Endodermal cell (in vitro differentiated cells): ENCODE data around the gene TLE4. TPM values are rescaled to one million over a fixed set of nuclear protein-coding genes. Genes with fewer than 3 reads are reported as not detected.

Experiments used
- DNase-seq: peaks from one replicate; pipeline ENCODE4 v3.0.0-alpha.2; 2017
- H3K27ac ChIP-seq: 2 replicates; pipeline ENCODE4 v1.5.1; 2013; ENCODE audit warnings: mild to moderate bottlenecking, low read depth, low read length, moderate library complexity
- H3K27me3 ChIP-seq: 2 replicates; pipeline ENCODE4 v1.6.1; 2013; ENCODE audit warnings: mild to moderate bottlenecking, low read length, moderate library complexity; ENCODE audit not compliant: insufficient read depth, control insufficient read depth, poor library complexity, severe bottlenecking
- H3K36me3 ChIP-seq: 2 replicates; pipeline ENCODE4 v1.7.0; 2013; ENCODE audit warnings: mild to moderate bottlenecking, low read length, moderate library complexity; ENCODE audit not compliant: control insufficient read depth, insufficient read depth
- H3K4me1 ChIP-seq: one replicate; pipeline ENCODE4 v1.7.0; 2013; ENCODE audit warnings: low read length; ENCODE audit not compliant: control insufficient read depth, insufficient read depth
- H3K4me3 ChIP-seq: 2 replicates; pipeline ENCODE4 v1.5.1; 2013; ENCODE audit warnings: mild to moderate bottlenecking, low read length, moderate library complexity
- H3K9ac ChIP-seq: 2 replicates; pipeline ENCODE4 v1.6.1; 2013; ENCODE audit warnings: mild to moderate bottlenecking, low read length, moderate library complexity; ENCODE audit not compliant: poor library complexity, severe bottlenecking; ENCODE audit errors: extremely low read depth
- H3K9me3 ChIP-seq: 2 replicates; pipeline ENCODE4 v1.6.1; 2013; ENCODE audit warnings: mild to moderate bottlenecking, low read length, moderate library complexity; ENCODE audit not compliant: control insufficient read depth
- H3K27ac Mint-ChIP-seq: 2 replicates; pipeline ENCODE4 v1.8.0; 2020; ENCODE audit warnings: mixed read lengths
- H3K27me3 Mint-ChIP-seq: 2 replicates; pipeline ENCODE4 v1.8.0; 2021; ENCODE audit warnings: mild to moderate bottlenecking, mixed read lengths; ENCODE audit not compliant: insufficient read depth
- H3K36me3 Mint-ChIP-seq: 2 replicates; pipeline ENCODE4 v1.8.0; 2020; ENCODE audit warnings: low read depth, mixed read lengths
- H3K4me1 Mint-ChIP-seq: 2 replicates; pipeline ENCODE4 v1.8.0; 2020; ENCODE audit warnings: mixed read lengths
- H3K4me3 Mint-ChIP-seq: 2 replicates; pipeline ENCODE4 v1.8.0; 2020; ENCODE audit warnings: mild to moderate bottlenecking, moderate library complexity, mixed read lengths
- H3K9me3 Mint-ChIP-seq: 2 replicates; pipeline ENCODE4 v1.8.0; 2020; ENCODE audit warnings: mild to moderate bottlenecking, mixed read lengths
- CTCF ChIP-seq: fragments of 200-600 bp; sonication (generic); conservative IDR thresholded peaks from 2 replicates; pipeline ENCODE4 v1.5.0; 2021; ENCODE audit warnings: antibody characterized with exemption, mild to moderate bottlenecking
- WGBS, 2 experiments: methylation state at CpG; one replicate each; pipeline versions ENCODE4 v1.1.5 to v1.1.7; 2013; ENCODE audit warnings: missing lambda C conversion rate in 2 of 2, mixed read lengths in 1 of 2; ENCODE audit not compliant: insufficient coverage in 1 of 2, insufficient read length in 1 of 2; 5-methylcytosine and 5-hydroxymethylcytosine counted together
- total RNA-seq, 2 donors: library from RNA; stranded (reverse); fragmentation: NEBNext Ultra II Directional in 1 of 2; extraction: Animal tissue kit (Norgen Biotek cat#: 25700) in 1 of 2; gene quantifications; 2 replicates in 1 of 2; 3 replicates in 1 of 2; pipeline ENCODE4 v1.2.1, GENCODE V29; 2021

Gene TLE4
- total RNA-seq, 2 donors from 2014 or later: 16.7 to 25.5 TPM

GRCh38 chr9:79658926-79659325, 87.2 kb downstream of the TLE4 start:
- Mint-ChIP-seq H3K36me3 (no peaks in the 10 kb centered on the region), H3K27ac (no peak overlapping the region), H3K27me3 (no peaks in the 10 kb centered on the region), H3K9me3 (no peaks in the 10 kb centered on the region), H3K4me3 (no peak overlapping the region), H3K4me1 (peaks cover 31% of the 10 kb centered on the region)
- 89 to 97% methylated on average over 3 of the region's 3 CpGs for WGBS, 2 experiments
- Histone ChIP-seq H3K36me3 (no peaks in the 10 kb centered on the region), H3K27me3 (no peaks in the 10 kb centered on the region), H3K27ac (no peak overlapping the region), H3K9me3 (no peaks in the 10 kb centered on the region), H3K4me1 (no peaks in the 10 kb centered on the region), H3K4me3 (no peak overlapping the region), H3K9ac (no peak overlapping the region)
- no peak for TF ChIP-seq CTCF
- no peak for DNase-seq

- Mint-ChIP-seq H3K27ac (no peak overlapping the region), H3K4me3 (no peak overlapping the region), H3K4me1 (peaks cover 44% of the 10 kb centered on the region), H3K36me3 (no peaks in the 10 kb centered on the region), H3K27me3 (no peaks in the 10 kb centered on the region), H3K9me3 (no peaks in the 10 kb centered on the region)
- Histone ChIP-seq H3K4me1 (no peaks in the 10 kb centered on the region), H3K27ac (no peak overlapping the region), H3K36me3 (no peaks in the 10 kb centered on the region), H3K4me3 (no peak overlapping the region), H3K9me3 (no peaks in the 10 kb centered on the region), H3K27me3 (no peaks in the 10 kb centered on the region), H3K9ac (no peak overlapping the region)
- WGBS, 2 experiments: 78 to 83% methylated on average over 1 to 7 of the region's 7 CpGs
- DNase-seq: no peak
- no peak for TF ChIP-seq CTCF
Observed at GRCh38 chr9:79660615-79661014, 88.8 kb downstream of the TLE4 start.

- Histone ChIP-seq H3K9ac (no peak overlapping the region), H3K4me3 (no peak overlapping the region), H3K9me3 (no peaks in the 10 kb centered on the region), H3K36me3 (no peaks in the 10 kb centered on the region), H3K27ac (peak overlapping the region; percentile 92), H3K4me1 (no peaks in the 10 kb centered on the region), H3K27me3 (no peaks in the 10 kb centered on the region)
- no peaks in the 10 kb centered on the region for H3K36me3 Mint-ChIP-seq
- DNase-seq: no peak
- H3K4me1 Mint-ChIP-seq: peaks cover 44% of the 10 kb centered on the region
- no peaks in the 10 kb centered on the region for H3K9me3 Mint-ChIP-seq
- TF ChIP-seq CTCF: no peak
- no peak overlapping the region for H3K27ac Mint-ChIP-seq
- no peak overlapping the region for H3K4me3 Mint-ChIP-seq
- H3K27me3 Mint-ChIP-seq: no peaks in the 10 kb centered on the region
- 66 to 90% methylated on average over 2 of the region's 2 CpGs for WGBS, 2 experiments
Observed at GRCh38 chr9:79661279-79661678, 89.5 kb downstream of the TLE4 start.
